Measurements from ENCODE around the gene SLC1A7. TPM values are rescaled to one million over a fixed set of nuclear protein-coding genes. Genes with fewer than 3 reads are reported as not detected.

SLC1A7 gene
- total RNA-seq, 4 donors from 2014 or later = 0.54 to 1.6 (median 0.62) TPM; not detected in 1

- TF ChIP-seq EP300 (IDR thresholded peaks at IDR 0.05) = no peak
- H3K36me3 ChIP-seq = no peaks in the 10 kb centered on the region
- no peak overlapping the region for H3K4me3 ChIP-seq
- peaks cover 0 to 33% (median 9%) of the 10 kb centered on the region in 3 donors for H3K4me1 ChIP-seq
- no peaks in the 10 kb centered on the region for H3K9me3 ChIP-seq
- H3K27ac ChIP-seq = no peak overlapping the region
- no peaks in the 10 kb centered on the region for H3K27me3 ChIP-seq
- ATAC-seq = no peak
- WGBS, 2 donors (ENCODE audit: low coverage in 1 of 2) = 70 to 81% methylated on average over 7 to 8 of the region's 10 CpGs
Measured at GRCh38 chr1:53174971-53175913, 32.8 kb upstream of the SLC1A7 start.

- H3K4me3 ChIP-seq = no peak overlapping the region
- no peak for TF ChIP-seq POLR2A (IDR thresholded peaks at IDR 0.05)
- no peak for TF ChIP-seq EP300 (IDR thresholded peaks at IDR 0.05)
- peak in 1 of 4 experiments; percentile 9 for TF ChIP-seq CTCF (IDR thresholded peaks at IDR 0.05)
- TF ChIP-seq POLR2AphosphoS5 (IDR thresholded peaks at IDR 0.05) = peak; percentile 72
- 16 to 23% methylated on average over 2 to 6 of the region's 6 CpGs for WGBS, 2 donors (ENCODE audit: low coverage in 1 of 2)
- no peaks in the 10 kb centered on the region for H3K9me3 ChIP-seq
- peak; percentile 34 for ATAC-seq
- no peak overlapping the region for H3K27ac ChIP-seq
- no peaks in the 10 kb centered on the region for H3K27me3 ChIP-seq
- no peaks in the 10 kb centered on the region for H3K36me3 ChIP-seq
- peaks cover 0 to 33% (median 9%) of the 10 kb centered on the region in 3 donors for H3K4me1 ChIP-seq
Measured at GRCh38 chr1:53172426-53173128, 30.1 kb upstream of the SLC1A7 start.

GRCh38 chr1:53166912-53167311 lies 24.5 kb upstream of the SLC1A7 start:
- H3K9me3 ChIP-seq = no peaks in the 10 kb centered on the region
- TF ChIP-seq POLR2A (IDR thresholded peaks at IDR 0.05) (no peak), POLR2AphosphoS5 (IDR thresholded peaks at IDR 0.05) (no peak), CTCF (IDR thresholded peaks at IDR 0.05) (no peak), EP300 (IDR thresholded peaks at IDR 0.05) (no peak)
- no peak overlapping the region for H3K4me3 ChIP-seq
- H3K36me3 ChIP-seq = no peaks in the 10 kb centered on the region
- WGBS, 2 donors (ENCODE audit: low coverage in 1 of 2) = 83 to 86% methylated on average over 1 to 8 of the region's 8 CpGs
- peaks cover 0 to 3% (median 0%) of the 10 kb centered on the region in 3 donors for H3K4me1 ChIP-seq
- ATAC-seq = no peak
- no peak overlapping the region for H3K27ac ChIP-seq
- H3K27me3 ChIP-seq = no peaks in the 10 kb centered on the region

- no peak for TF ChIP-seq EP300 (IDR thresholded peaks at IDR 0.05)
- no peak for TF ChIP-seq CTCF (IDR thresholded peaks at IDR 0.05)
- no peak for TF ChIP-seq POLR2AphosphoS5 (IDR thresholded peaks at IDR 0.05)
- TF ChIP-seq POLR2A (IDR thresholded peaks at IDR 0.05) = no peak
- Histone ChIP-seq H3K36me3 (no peaks in the 10 kb centered on the region), H3K4me3 (no peak overlapping the region), H3K4me1 (no peaks in the 10 kb centered on the region), H3K9me3 (no peaks in the 10 kb centered on the region), H3K27ac (no peak overlapping the region), H3K27me3 (no peaks in the 10 kb centered on the region)
- 77 to 97% methylated on average over 5 of the region's 6 CpGs for WGBS, 2 donors (ENCODE audit: low coverage in 1 of 2)
- no peak for ATAC-seq
Measured at GRCh38 chr1:53166366-53166765, 23.9 kb upstream of the SLC1A7 start.

GRCh38 chr1:53165408-53165961 lies 23.0 kb upstream of the SLC1A7 start:
- WGBS, 2 donors (ENCODE audit: low coverage in 1 of 2) = 80 to 88% methylated on average over 5 of the region's 5 CpGs
- Histone ChIP-seq H3K4me1 (no peaks in the 10 kb centered on the region), H3K27me3 (no peaks in the 10 kb centered on the region), H3K27ac (no peak overlapping the region), H3K4me3 (no peak overlapping the region), H3K9me3 (no peaks in the 10 kb centered on the region), H3K36me3 (no peaks in the 10 kb centered on the region)
- no peak for TF ChIP-seq CTCF (IDR thresholded peaks at IDR 0.05)
- ATAC-seq = no peak
